ENCODE data around the gene C2CD4D. TPM values are rescaled to one million over a fixed set of nuclear protein-coding genes. Genes with fewer than 3 reads are reported as not detected.

C2CD4D gene
- total RNA-seq, 1 donor from 2014 or later = 1.4 TPM

- DNase-seq (ENCODE audit: low spot score) = peak; percentile 99
Measured at GRCh38 chr1:151790071-151790939, 49.3 kb downstream of the C2CD4D start, which contains the start of gene TDRKH. TSS of gene TDRKH (minus strand) at chr1:151790500. CDS start at chr1:151783022, 7,478 bp downstream.

Other genes with a start within 250 kb of the C2CD4D start
- gene SNX27, start 227.8 kb downstream of the C2CD4D start, total RNA-seq = 48.9 TPM
- not detected for gene CELF3, start 123.0 kb downstream of the C2CD4D start, total RNA-seq
- gene RIIAD1, start 118.3 kb downstream of the C2CD4D start, total RNA-seq = not detected
- 66.1 TPM for gene MRPL9, start 76.3 kb downstream of the C2CD4D start, total RNA-seq
- 12.3 TPM for gene TDRKH, start 49.3 kb downstream of the C2CD4D start, total RNA-seq
- gene LINGO4, start 34.4 kb downstream of the C2CD4D start, total RNA-seq = 0.31 TPM
- 14.5 TPM for gene RORC, start 8.0 kb downstream of the C2CD4D start, total RNA-seq
- not detected for gene THEM5, start 13.9 kb upstream of the C2CD4D start, total RNA-seq
- 28.2 TPM for gene THEM4, start 69.7 kb upstream of the C2CD4D start, total RNA-seq
- 152 TPM for gene S100A10, start 154.0 kb upstream of the C2CD4D start, total RNA-seq
- gene S100A11, start 197.2 kb upstream of the C2CD4D start, total RNA-seq = 1,471 TPM
- not detected for gene TCHHL1, start 249.2 kb upstream of the C2CD4D start, total RNA-seq